AG04449 (cell line): Measurements from ENCODE around the gene CDK14.

Experiments used
- CTCF ChIA-PET: fragments of 350-600 bp; formaldehyde crosslinking; extraction: SDS; loops from one replicate; lab custom pipeline; 2021; ENCODE audit warnings: antibody characterized with exemption; lab: Yijun Ruan, JAX
- POLR2A ChIA-PET: fragments of 400-600, 350-600 bp; formaldehyde crosslinking; extraction: SDS; loops from one replicate; lab custom pipeline; 2020; ENCODE audit warnings: antibody characterized with exemption, inconsistent platforms; lab: Yijun Ruan, JAX
- DNase-seq: peaks from one replicate; pipeline ENCODE4 v3.0.0-alpha.2; 2010; ENCODE audit warnings: low read depth, low spot score
- H3K4me3 ChIP-seq: 2 replicates; pipeline ENCODE4 v1.5.1; 2011; ENCODE audit warnings: low read depth, mild to moderate bottlenecking, control low read depth, low read length
- CTCF ChIP-seq: IDR thresholded peaks from one replicate; pipeline ENCODE4 v1.5.1; 2011; ENCODE audit warnings: mild to moderate bottlenecking, moderate library complexity, low read length, control low read depth, inconsistent platforms; ENCODE audit not compliant: insufficient read depth; ENCODE audit errors: missing control alignments

CDK14 gene

GRCh38 chr7:91226411-91226810 is 630.3 kb downstream of the CDK14 start:
- ChIA-PET CTCF (no interaction called here), POLR2A (no interaction called here)
- H3K4me3 ChIP-seq: no peak overlapping the region
- DNase-seq: no peak
- TF ChIP-seq CTCF: no peak

- DNase-seq: no peak
- no peak overlapping the region for H3K4me3 ChIP-seq
- ChIA-PET POLR2A (interaction anchor here (0.7 kb wide), 1 partner anchor 17 kb away, joined by 3 read pairs; no protein-coding TSS in a partner anchor), CTCF (interaction anchor here (1.3 to 2.3 kb wide), 2 partner anchors 15 to 139 kb away, joined by 3 to 7 read pairs; no protein-coding TSS in a partner anchor)
- TF ChIP-seq CTCF: no peak
Observed at GRCh38 chr7:91228327-91228726, 632.2 kb downstream of the CDK14 start.

DNA sequence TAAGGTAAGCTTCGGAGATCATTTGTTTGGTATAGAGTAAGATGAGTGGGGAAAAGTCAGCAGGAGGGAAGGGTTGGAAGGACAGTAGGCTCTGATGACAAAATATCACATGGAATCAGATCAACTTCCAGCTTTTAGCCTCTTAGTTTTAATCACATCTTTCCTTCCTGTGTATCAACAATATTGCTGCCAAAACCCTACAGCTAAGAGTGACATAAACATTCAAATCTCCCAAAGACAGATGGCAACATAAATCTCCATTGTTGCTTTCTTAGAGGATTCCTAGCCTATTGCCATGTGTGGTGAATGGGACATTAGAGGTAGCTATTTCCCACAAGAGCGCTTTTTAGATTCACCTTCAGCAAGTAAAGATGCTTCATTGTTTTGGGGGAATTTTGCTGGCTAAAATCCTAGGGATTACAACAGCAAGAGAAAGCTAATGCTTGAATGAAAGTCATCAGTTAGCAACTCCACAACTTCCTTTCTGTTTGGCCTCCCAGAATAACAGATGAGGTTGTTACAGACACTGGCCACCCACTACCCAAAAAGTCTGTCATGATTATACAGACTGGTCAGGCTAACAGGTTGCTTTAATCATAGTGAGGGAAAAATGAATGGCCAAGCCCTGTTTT is 632.9 kb downstream of the CDK14 start:
- H3K4me3 ChIP-seq: no peak overlapping the region
- DNase-seq: no peak
- ChIA-PET CTCF (interaction anchor here (1.3 to 2.3 kb wide), 2 partner anchors 16 to 139 kb away, joined by 3 to 7 read pairs; no protein-coding TSS in a partner anchor), POLR2A (interaction anchor here (1.1 kb wide), 1 partner anchor 46 kb away, joined by 4 read pairs; no protein-coding TSS in a partner anchor)
- TF ChIP-seq CTCF: no peak

DNA sequence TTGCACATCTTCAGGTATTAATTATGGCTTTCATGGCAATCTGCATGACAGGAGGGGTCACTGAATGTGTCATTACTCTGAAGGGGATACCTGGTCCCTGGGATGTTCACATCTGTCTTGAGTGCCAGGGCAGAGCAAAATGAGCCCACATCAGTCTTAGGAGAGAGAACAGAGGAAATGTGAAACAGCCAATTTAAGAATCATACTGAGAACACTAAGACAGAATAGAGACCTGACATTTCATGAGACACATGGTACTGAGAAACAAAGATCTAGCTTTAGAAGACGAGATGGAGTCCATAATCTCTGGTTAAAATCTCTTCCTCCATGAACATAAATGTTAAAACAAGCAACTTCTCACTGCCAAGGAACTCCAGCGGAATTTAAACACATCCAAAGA is 634.0 kb downstream of the CDK14 start:
- ChIA-PET POLR2A (no interaction called here), CTCF (no interaction called here)
- no peak for TF ChIP-seq CTCF
- no peak for DNase-seq
- no peak overlapping the region for H3K4me3 ChIP-seq

DNA sequence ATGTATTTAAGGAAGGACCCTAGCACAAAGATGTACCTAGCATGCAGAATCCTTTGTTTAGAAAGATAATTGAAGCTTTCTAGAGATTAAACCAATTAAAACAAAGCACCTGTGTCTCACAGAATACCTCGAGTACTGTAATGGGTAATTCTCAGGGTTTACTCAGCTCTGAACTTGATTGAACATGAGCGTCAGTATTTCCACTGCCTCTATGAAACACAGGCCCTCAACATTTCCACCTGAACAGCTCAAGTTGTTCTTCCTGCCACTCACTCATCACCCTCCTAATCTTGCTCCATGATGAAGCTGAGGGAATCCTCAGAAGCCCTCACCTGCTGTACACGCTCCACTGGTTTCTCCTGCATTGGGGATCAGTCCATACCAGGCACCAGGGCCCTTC is 634.4 kb downstream of the CDK14 start:
- DNase-seq: no peak
- POLR2A ChIA-PET: no interaction called here
- H3K4me3 ChIP-seq: no peak overlapping the region
- no peak for TF ChIP-seq CTCF
- CTCF ChIA-PET: interaction anchor here (0.7 kb wide), 1 partner anchor 12 kb away, joined by 3 read pairs; no protein-coding TSS in a partner anchor

DNA sequence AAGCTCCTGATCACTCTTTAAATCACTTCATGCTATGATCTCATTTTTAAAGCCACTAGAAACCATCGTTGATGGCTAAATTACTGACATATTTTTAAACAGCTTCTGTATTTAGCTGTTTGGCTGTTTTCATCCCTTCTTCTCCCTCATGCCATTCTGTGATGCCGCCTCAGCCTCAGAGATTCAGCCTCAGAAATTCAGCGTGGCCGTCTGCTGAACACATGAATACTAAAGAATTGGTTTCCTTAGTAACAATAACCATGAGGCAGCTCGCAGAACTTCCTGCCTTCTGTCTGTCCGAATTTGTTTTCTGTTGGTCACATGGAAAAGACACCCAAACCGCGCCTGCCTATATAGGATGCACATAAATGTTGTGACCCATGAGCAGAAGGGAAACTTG is 637.1 kb downstream of the CDK14 start:
- no peak overlapping the region for H3K4me3 ChIP-seq
- CTCF ChIA-PET: interaction anchor here (1.0 to 2.3 kb wide), 2 partner anchors 11 to 27 kb away, joined by 3 to 10 read pairs; no protein-coding TSS in a partner anchor
- POLR2A ChIA-PET: no interaction called here
- TF ChIP-seq CTCF: no peak
- no peak for DNase-seq
